ENCODE results near the gene ATXN7L1.

- TF ChIP-seq CEBPB (IDR thresholded peaks at IDR 0.05) = no peak
- TF ChIP-seq TAF1 (IDR thresholded peaks at IDR 0.05; ENCODE audit: low read depth) = no peak
- no peak for TF ChIP-seq YY1 (IDR thresholded peaks at IDR 0.05; ENCODE audit: low read depth)
- TF ChIP-seq EP300 (IDR thresholded peaks at IDR 0.05; ENCODE audit: borderline replicate concordance) = no peak
- TF ChIP-seq RAD21 (IDR thresholded peaks at IDR 0.05; ENCODE audit: low read depth) = no peak
- TF ChIP-seq ZBTB7A (IDR thresholded peaks at IDR 0.05; ENCODE audit: low read depth) = no peak
- TF ChIP-seq REST (IDR thresholded peaks at IDR 0.05; ENCODE audit: low read depth) = no peak
- TF ChIP-seq, protein P1, sequence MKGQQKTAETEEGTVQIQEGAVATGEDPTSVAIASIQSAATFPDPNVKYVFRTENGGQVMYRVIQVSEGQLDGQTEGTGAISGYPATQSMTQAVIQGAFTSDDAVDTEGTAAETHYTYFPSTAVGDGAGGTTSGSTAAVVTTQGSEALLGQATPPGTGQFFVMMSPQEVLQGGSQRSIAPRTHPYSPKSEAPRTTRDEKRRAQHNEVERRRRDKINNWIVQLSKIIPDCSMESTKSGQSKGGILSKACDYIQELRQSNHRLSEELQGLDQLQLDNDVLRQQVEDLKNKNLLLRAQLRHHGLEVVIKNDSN (IDR thresholded peaks at IDR 0.05) = no peak
These were observed 311.2 kb downstream of the ATXN7L1 start for GRCh38 chr7:105565190-105565589.

All from Ishikawa (cell line).